HL-60/S4 treated with phorbol 12-myristate 13-acetate at 8.2 ng/mL for 4 days and 3 days (cell line): ENCODE data around the gene NCOA1.
"Not testable (repeated sequence)": the region's sequence is repeated elsewhere in the genome, so short reads cannot be mapped to it uniquely, and the experiment has no call there.

Source experiments
- in situ Hi-C: fragments of 300-500 bp; cut with MboI; formaldehyde crosslinking; loops from 2 replicates; pipeline ENCODE4 v1.15.0; 2022; ENCODE audit warnings: low sequenced_read_pairs

The NCOA1 gene

GRCh38 chr2:24532057-24532456 lies 41.0 kb downstream of the NCOA1 start:
- in situ Hi-C loops = not testable (repeated sequence)

- in situ Hi-C loops = not testable (repeated sequence)
These were observed 42.5 kb downstream of the NCOA1 start for GRCh38 chr2:24533574-24533973.

GRCh38 chr2:24538720-24539119 lies 47.7 kb downstream of the NCOA1 start:
- in situ Hi-C loops = no loop called here

GRCh38 chr2:24539258-24539657 lies 48.2 kb downstream of the NCOA1 start:
- in situ Hi-C loops = no loop called here

- in situ Hi-C loops = no loop called here
These were observed 49.0 kb downstream of the NCOA1 start for GRCh38 chr2:24540011-24540477.

- in situ Hi-C loops = no loop called here
These were observed 50.6 kb downstream of the NCOA1 start for GRCh38 chr2:24541621-24542020.

GRCh38 chr2:24542269-24542872 lies 51.3 kb downstream of the NCOA1 start:
- in situ Hi-C loops = no loop called here

GRCh38 chr2:24543252-24543651 lies 52.2 kb downstream of the NCOA1 start:
- in situ Hi-C loops = no loop called here

- in situ Hi-C loops = no loop called here
These were observed 53.5 kb downstream of the NCOA1 start for GRCh38 chr2:24544456-24545115.

GRCh38 chr2:24546669-24547068 lies 55.6 kb downstream of the NCOA1 start:
- in situ Hi-C loops = no loop called here

GRCh38 chr2:24548058-24548457 lies 57.0 kb downstream of the NCOA1 start:
- in situ Hi-C loops = no loop called here

GRCh38 chr2:24550301-24550700 lies 59.2 kb downstream of the NCOA1 start:
- in situ Hi-C loops = not testable (repeated sequence)

- in situ Hi-C loops = no loop called here
These were observed 60.0 kb downstream of the NCOA1 start for GRCh38 chr2:24551016-24551415.

- in situ Hi-C loops = no loop called here
These were observed 61.8 kb downstream of the NCOA1 start for GRCh38 chr2:24552836-24553235.

- in situ Hi-C loops = no loop called here
These were observed 67.9 kb downstream of the NCOA1 start for GRCh38 chr2:24558781-24559472.

GRCh38 chr2:24559473-24560113 lies 68.5 kb downstream of the NCOA1 start:
- in situ Hi-C loops = no loop called here

GRCh38 chr2:24565537-24565936 lies 74.5 kb downstream of the NCOA1 start:
- in situ Hi-C loops = no loop called here

GRCh38 chr2:24566209-24566608 lies 75.2 kb downstream of the NCOA1 start:
- in situ Hi-C loops = no loop called here

- in situ Hi-C loops = no loop called here
These were observed 75.6 kb downstream of the NCOA1 start for GRCh38 chr2:24566630-24567029.

- in situ Hi-C loops = no loop called here
These were observed 77.5 kb downstream of the NCOA1 start for GRCh38 chr2:24568551-24568950.

GRCh38 chr2:24569565-24569964 lies 78.5 kb downstream of the NCOA1 start:
- in situ Hi-C loops = not testable (repeated sequence)

GRCh38 chr2:24570225-24570624 lies 79.2 kb downstream of the NCOA1 start:
- in situ Hi-C loops = no loop called here
